ENCODE measurements around the gene USP54. TPM values are rescaled to one million over a fixed set of nuclear protein-coding genes. Genes with fewer than 3 reads are reported as not detected.

Gene USP54
- total RNA-seq, 4 donors from 2014 or later = 96.6 to 172 (median 125) TPM

GRCh38 chr10:73460897-73461296 is 130.2 kb downstream of the USP54 start:
- peaks cover 0 to 74% (median 0%) of the 10 kb centered on the region in 3 donors for H3K36me3 ChIP-seq
- no peak for DNase-seq (ENCODE audit: low spot score in 2 of 2)
- H3K27ac ChIP-seq = no peak overlapping the region
- H3K4me1 ChIP-seq = no peaks in the 10 kb centered on the region
- no peak overlapping the region for H3K4me3 ChIP-seq
- 96 to 98% methylated on average over 4 of the region's 4 CpGs for WGBS, 2 donors
- no peaks in the 10 kb centered on the region for H3K27me3 ChIP-seq
- no peaks in the 10 kb centered on the region for H3K9me3 ChIP-seq
- TF ChIP-seq CTCF (IDR thresholded peaks at IDR 0.05) = no peak
- no peak for TF ChIP-seq POLR2A (IDR thresholded peaks at IDR 0.05)
- TF ChIP-seq EP300 (IDR thresholded peaks at IDR 0.05) = no peak

GRCh38 chr10:73459683-73460314 is 131.3 kb downstream of the USP54 start:
- Histone ChIP-seq H3K27me3 (no peaks in the 10 kb centered on the region), H3K4me1 (no peaks in the 10 kb centered on the region), H3K4me3 (no peak overlapping the region), H3K27ac (no peak overlapping the region), H3K9me3 (no peaks in the 10 kb centered on the region), H3K36me3 (peaks cover 0 to 75% (median 0%) of the 10 kb centered on the region in 3 donors)
- no peak for TF ChIP-seq CTCF (IDR thresholded peaks at IDR 0.05)
- TF ChIP-seq POLR2A (IDR thresholded peaks at IDR 0.05) = no peak
- no peak for TF ChIP-seq EP300 (IDR thresholded peaks at IDR 0.05)
- WGBS, 2 donors = 91 to 92% methylated on average over 6 of the region's 6 CpGs
- no peak for DNase-seq (ENCODE audit: low spot score in 2 of 2)

- Histone ChIP-seq H3K4me1 (no peaks in the 10 kb centered on the region), H3K36me3 (peaks cover 0 to 69% (median 0%) of the 10 kb centered on the region in 3 donors), H3K4me3 (no peak overlapping the region), H3K27ac (no peak overlapping the region), H3K9me3 (no peaks in the 10 kb centered on the region), H3K27me3 (no peaks in the 10 kb centered on the region)
- TF ChIP-seq EP300 (IDR thresholded peaks at IDR 0.05) = no peak
- 88 to 92% methylated on average over 2 of the region's 2 CpGs for WGBS, 2 donors
- DNase-seq (ENCODE audit: low spot score in 2 of 2) = no peak
Observed at GRCh38 chr10:73456187-73456890, 134.8 kb downstream of the USP54 start.

- 76 to 87% methylated on average over 1 of the region's 1 CpG for WGBS, 2 donors
- TF ChIP-seq POLR2A (IDR thresholded peaks at IDR 0.05) (no peak), CTCF (IDR thresholded peaks at IDR 0.05) (no peak), EP300 (IDR thresholded peaks at IDR 0.05) (no peak)
- H3K9me3 ChIP-seq = no peaks in the 10 kb centered on the region
- H3K27me3 ChIP-seq = no peaks in the 10 kb centered on the region
- DNase-seq (ENCODE audit: low spot score in 2 of 2) = no peak
- H3K36me3 ChIP-seq = peaks cover 0 to 57% (median 0%) of the 10 kb centered on the region in 3 donors
- no peak overlapping the region for H3K4me3 ChIP-seq
- no peak overlapping the region for H3K27ac ChIP-seq
- H3K4me1 ChIP-seq = no peaks in the 10 kb centered on the region
Observed at GRCh38 chr10:73449113-73449512, 142.0 kb downstream of the USP54 start.

- H3K9me3 ChIP-seq = no peaks in the 10 kb centered on the region
- H3K27me3 ChIP-seq = no peaks in the 10 kb centered on the region
- TF ChIP-seq EP300 (IDR thresholded peaks at IDR 0.05) (no peak), POLR2A (IDR thresholded peaks at IDR 0.05) (no peak), CTCF (IDR thresholded peaks at IDR 0.05) (no peak)
- WGBS, 2 donors = 62 to 63% methylated on average over 1 of the region's 1 CpG
- H3K36me3 ChIP-seq = peaks cover 0 to 56% (median 0%) of the 10 kb centered on the region in 3 donors
- no peak for DNase-seq (ENCODE audit: low spot score in 2 of 2)
- no peak overlapping the region for H3K27ac ChIP-seq
- H3K4me1 ChIP-seq = no peaks in the 10 kb centered on the region
- no peak overlapping the region for H3K4me3 ChIP-seq
Observed at GRCh38 chr10:73448384-73448783, 142.8 kb downstream of the USP54 start.

Small RNAs within 50 kb of the gene (small RNA-seq; reads per million reads assigned to genes)
- not detected for gene RNU6-883P

Other genes starting within 250 kb of the USP54 start
- 10 to 100 TPM in 1 of 4 donors, 1 to 10 TPM in 3; 3.8 to 14.9 (median 6.6) TPM for gene CFAP70, start 232.5 kb downstream of the USP54 start, total RNA-seq
- 100 to 1,000 TPM in 2 of 4 donors, 10 to 100 TPM in 2; 82.7 to 141 (median 114) TPM for gene ANXA7, start 177.3 kb downstream of the USP54 start, total RNA-seq
- 1 to 10 TPM; 1.8 to 3.3 (median 3.0) TPM for gene MSS51, start 157.8 kb downstream of the USP54 start, total RNA-seq
- 10 to 100 TPM; 47.1 to 75.6 (median 68.0) TPM for gene PPP3CB, start 95.3 kb downstream of the USP54 start, total RNA-seq
- gene MYOZ1, start 50.1 kb upstream of the USP54 start, total RNA-seq = 1 to 10 TPM in 2 of 4 donors, under 1 TPM in 2; 0.42 to 3.9 (median 1.4) TPM
- gene SYNPO2L, start 64.7 kb upstream of the USP54 start, total RNA-seq = not detected
- 10 to 100 TPM in 1 of 4 donors, 1 to 10 TPM in 3; 7.8 to 13.8 (median 8.8) TPM for gene AGAP5, start 106.8 kb upstream of the USP54 start, total RNA-seq
- gene SEC24C, start 153.0 kb upstream of the USP54 start, total RNA-seq = 10 to 100 TPM; 42.0 to 61.2 (median 43.3) TPM
- gene CHCHD1, start 190.7 kb upstream of the USP54 start, total RNA-seq = 10 to 100 TPM in 3 of 4 donors, 1 to 10 TPM in 1; 8.2 to 33.0 (median 16.2) TPM
- 100 to 1,000 TPM; 104 to 138 (median 121) TPM for gene ZSWIM8, start 194.3 kb upstream of the USP54 start, total RNA-seq
- gene NDST2, start 220.3 kb upstream of the USP54 start, total RNA-seq = 10 to 100 TPM; 44.8 to 99.3 (median 61.7) TPM

All from tibial nerve (tissue), 4 donors.